NOMO-1 treated with DMSO at 0.1 percent for 48 hours (cell line): Measurements from ENCODE around the gene GPX5.
"Not testable (repeated sequence)": the region's sequence is repeated elsewhere in the genome, so short reads cannot be mapped to it uniquely, and the experiment has no call there.

Experiments used
- DNase-seq: peaks from one replicate; lab custom pipeline; 2025; ENCODE audit not compliant: unreplicated experiment; lab: John Stamatoyannopoulos, UW

Gene GPX5

GRCh38 chr6:28512387-28512786 lies 13.3 kb upstream of the GPX5 start:
- DNase-seq = not testable (repeated sequence)

- no peak for DNase-seq
These were observed 10.0 kb upstream of the GPX5 start, which contains the start of gene GPX6 for GRCh38 chr6:28515676-28516075. TSS of gene GPX6 (minus strand) at chr6:28515793. CDS start at chr6:28515743, 50 bp downstream.

GRCh38 chr6:28517964-28518363 lies 7.7 kb upstream of the GPX5 start:
- no peak for DNase-seq

GRCh38 chr6:28522594-28523240 lies 3.0 kb upstream of the GPX5 start:
- no peak for DNase-seq

- DNase-seq = no peak
These were observed 2.4 kb upstream of the GPX5 start for GRCh38 chr6:28523241-28523622.

- DNase-seq = no peak
These were observed 5.1 kb downstream of the GPX5 start for GRCh38 chr6:28530777-28531176.

GRCh38 chr6:28531479-28532128 lies 5.9 kb downstream of the GPX5 start:
- DNase-seq = no peak

GRCh38 chr6:28534306-28534705 lies 8.6 kb downstream of the GPX5 start:
- no peak for DNase-seq

GRCh38 chr6:28534875-28535274 lies 9.2 kb downstream of the GPX5 start:
- DNase-seq = no peak

- no peak for DNase-seq
These were observed 11.4 kb downstream of the GPX5 start for GRCh38 chr6:28537065-28537464.

GRCh38 chr6:28537509-28538140 lies 11.9 kb downstream of the GPX5 start:
- DNase-seq = no peak

GRCh38 chr6:28541996-28542395 lies 16.3 kb downstream of the GPX5 start:
- DNase-seq = no peak

GRCh38 chr6:28542440-28543296 lies 17.0 kb downstream of the GPX5 start:
- peak; percentile 52 for DNase-seq

- DNase-seq = peak; percentile 8
These were observed 18.2 kb downstream of the GPX5 start for GRCh38 chr6:28543651-28544610.

GRCh38 chr6:28545955-28546354 lies 20.3 kb downstream of the GPX5 start:
- DNase-seq = no peak

- DNase-seq = not testable (repeated sequence)
These were observed 21.3 kb downstream of the GPX5 start for GRCh38 chr6:28547003-28547402.

- DNase-seq = no peak
These were observed 26.4 kb downstream of the GPX5 start for GRCh38 chr6:28551891-28552666.

GRCh38 chr6:28553384-28553985 lies 27.8 kb downstream of the GPX5 start:
- DNase-seq = no peak
